Dendritic cell treated with granulocyte-macrophage colony-stimulating factor and Interleukin-4, amounts not matched to agents 40 ng/mL and 50 ng/mL, for 4 days (primary cell): Measurements from ENCODE around the gene MINK1.

Source experiments
- H3K27ac Mint-ChIP-seq: one replicate; pipeline ENCODE4 v1.8.0; 2022; ENCODE audit warnings: mild to moderate bottlenecking, mixed read lengths
- H3K27me3 Mint-ChIP-seq: one replicate; pipeline ENCODE4 v1.8.0; 2022; ENCODE audit warnings: mild to moderate bottlenecking, mixed read lengths
- H3K36me3 Mint-ChIP-seq: one replicate; pipeline ENCODE4 v1.8.0; 2022; ENCODE audit warnings: low read depth, mixed read lengths
- H3K4me1 Mint-ChIP-seq: one replicate; pipeline ENCODE4 v1.8.0; 2022; ENCODE audit warnings: low read depth, mixed read lengths
- H3K4me3 Mint-ChIP-seq: one replicate; pipeline ENCODE4 v1.8.0; 2022; ENCODE audit warnings: mild to moderate bottlenecking, moderate library complexity, mixed read lengths
- H3K9me3 Mint-ChIP-seq: one replicate; pipeline ENCODE4 v1.8.0; 2022; ENCODE audit warnings: mixed read lengths
- intact Hi-C: fragments of 100-400 bp; cut with micrococcal nuclease; formaldehyde crosslinking; loops from one replicate; pipeline ENCODE4 v1.15.0; 2022

Gene MINK1

DNA sequence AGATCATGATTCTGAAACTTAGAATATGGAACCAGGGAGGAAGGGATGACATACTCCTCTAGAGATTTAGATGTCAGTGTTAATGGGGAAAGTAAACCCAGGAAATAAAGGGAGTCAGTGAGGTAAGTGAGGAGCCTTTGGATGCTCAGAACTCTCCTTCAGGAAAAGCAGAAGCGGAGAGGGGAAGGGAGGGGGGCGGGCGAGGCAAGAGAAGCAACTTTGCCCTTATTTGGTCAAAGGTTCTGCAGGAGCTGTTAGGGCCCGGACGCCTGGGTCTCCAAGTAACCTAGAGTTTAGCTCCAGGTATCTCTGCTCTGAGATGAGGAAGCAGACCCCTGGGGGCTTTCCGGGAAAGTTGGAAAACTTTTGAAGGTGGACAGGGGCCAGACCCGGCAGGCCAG lies 113.9 kb downstream of the MINK1 start:
- intact Hi-C loops: loop anchor here (5.0 kb wide), 2 partner anchors 40 kb away; partner anchors contain the start of gene CAMTA2
- H3K27ac Mint-ChIP-seq: peak overlapping the region; percentile 90
- H3K4me1 Mint-ChIP-seq: peaks cover 73% of the 10 kb centered on the region
- H3K27me3 Mint-ChIP-seq: no peaks in the 10 kb centered on the region
- no peaks in the 10 kb centered on the region for H3K9me3 Mint-ChIP-seq
- H3K36me3 Mint-ChIP-seq: peaks cover 69% of the 10 kb centered on the region
- H3K4me3 Mint-ChIP-seq: peak overlapping the region; percentile 84
